Hepatocyte (in vitro differentiated cells): ENCODE results near the gene MBP.

Source experiments
- CTCF ChIP-seq: fragments of 200-600 bp; sonication (generic); IDR thresholded peaks from 2 replicates; pipeline ENCODE4 v1.5.1; 2016; ENCODE audit warnings: antibody characterized with exemption, mild to moderate bottlenecking; ENCODE audit not compliant: poor library complexity
- EZH2 ChIP-seq: fragments of 200-600 bp; sonication (generic); IDR thresholded peaks from 2 replicates; pipeline ENCODE4 v1.6.1; 2016; ENCODE audit warnings: antibody characterized with exemption, mild to moderate bottlenecking, borderline replicate concordance

GRCh38 chr18:76957384-76958355 is 174.9 kb downstream of the MBP start:
- no peak for TF ChIP-seq CTCF
- TF ChIP-seq EZH2, result no peak
